Keratinocyte (primary cell): ENCODE measurements around the gene ADAMTS13.

Experiments used
- CTCF ChIP-seq, 3 experiments: IDR thresholded peaks in 1 of 3; conservative IDR thresholded peaks in 1 of 3; optimal IDR thresholded peaks in 1 of 3; 2 replicates in 2 of 3; 3 replicates in 1 of 3; pipeline versions ENCODE3 to v1.5.1; 2011; ENCODE audit warnings: low read length in 3 of 3, mild to moderate bottlenecking in 3 of 3, moderate library complexity in 2 of 3, control low read depth in 1 of 3, inconsistent platforms in 1 of 3; ENCODE audit not compliant: insufficient read depth in 2 of 3; ENCODE audit errors: extremely low read depth in 1 of 3
- EZH2 ChIP-seq: IDR thresholded peaks from one replicate; pipeline ENCODE4 v1.6.1; 2012; ENCODE audit warnings: inconsistent platforms, mild to moderate bottlenecking, low read length, moderate library complexity

- TF ChIP-seq CTCF (optimal IDR thresholded peaks at IDR 0.05 in 1 of 3, IDR thresholded peaks at IDR 0.05 in 1 of 3, conservative IDR thresholded peaks at IDR 0.05 in 1 of 3; ENCODE audit: extremely low read depth in 1 of 3, insufficient read depth in 2 of 3, low read length in 3 of 3), result peak in 2 of 3 experiments; percentile 24 to 50
- TF ChIP-seq EZH2, result no peak
These were observed 7.5 kb downstream of the ADAMTS13 start for GRCh38 chr9:133429641-133430161.
